ENCODE measurements around the gene ROBO4.

Gene ROBO4

DNA sequence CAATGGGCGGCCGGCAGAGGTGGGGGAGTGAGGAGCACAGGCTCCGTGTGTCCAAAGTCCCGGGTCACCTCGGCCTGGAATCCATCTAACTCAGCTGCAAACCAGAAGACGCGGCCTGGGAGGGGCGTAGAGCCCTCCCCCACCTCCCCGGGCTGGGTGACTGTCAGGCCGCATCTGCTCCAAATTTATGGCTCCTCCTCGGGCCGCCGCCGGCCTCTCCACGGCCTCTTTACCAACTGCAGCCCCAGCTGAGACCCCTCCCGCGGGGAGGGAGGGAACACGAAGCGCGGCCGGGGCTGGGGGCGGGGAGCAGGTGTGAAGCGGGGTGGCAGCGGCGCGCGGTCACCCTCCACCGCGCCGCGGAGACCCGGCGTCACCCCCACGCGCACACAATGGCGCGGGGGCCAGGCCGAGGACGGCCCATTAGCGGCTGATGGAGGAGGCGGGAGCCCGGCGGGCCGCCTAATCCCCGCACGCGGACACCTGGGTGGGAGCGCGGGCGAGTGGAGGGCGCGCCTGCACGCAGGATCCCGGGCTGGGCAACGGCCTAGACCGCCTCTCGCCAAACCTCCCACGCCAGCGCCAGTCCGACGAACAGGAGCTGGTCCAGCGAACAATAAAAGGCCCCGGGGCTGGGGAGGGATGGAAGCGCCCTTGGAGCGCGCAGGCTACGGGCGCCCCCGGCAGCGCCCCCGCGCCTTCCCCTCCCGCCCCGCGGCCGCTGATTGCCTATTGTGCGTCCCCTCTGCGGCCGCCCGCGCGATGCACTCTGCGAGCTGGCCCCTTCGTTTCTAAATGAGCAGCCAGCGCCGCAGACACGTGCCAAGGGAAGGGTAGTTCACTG, 58.3 kb downstream of the ROBO4 start:
- DNase-seq, result no peak

DNA sequence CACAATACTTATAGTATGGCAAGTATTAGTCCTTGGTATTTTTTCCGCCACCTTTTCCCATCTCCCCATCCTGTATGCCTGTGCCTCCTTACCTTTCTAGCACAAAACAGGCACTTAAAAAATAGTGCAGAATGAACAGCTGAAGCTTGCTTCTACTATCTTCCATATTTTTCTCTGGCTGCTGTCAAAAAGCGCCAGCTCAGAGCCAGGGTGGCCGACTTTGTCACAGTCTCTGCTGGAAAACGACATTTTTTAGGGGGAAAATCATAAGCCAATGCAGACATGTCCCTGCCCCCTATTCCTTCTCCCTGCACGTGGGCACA, 58.9 kb downstream of the ROBO4 start:
- no peak for DNase-seq

DNA sequence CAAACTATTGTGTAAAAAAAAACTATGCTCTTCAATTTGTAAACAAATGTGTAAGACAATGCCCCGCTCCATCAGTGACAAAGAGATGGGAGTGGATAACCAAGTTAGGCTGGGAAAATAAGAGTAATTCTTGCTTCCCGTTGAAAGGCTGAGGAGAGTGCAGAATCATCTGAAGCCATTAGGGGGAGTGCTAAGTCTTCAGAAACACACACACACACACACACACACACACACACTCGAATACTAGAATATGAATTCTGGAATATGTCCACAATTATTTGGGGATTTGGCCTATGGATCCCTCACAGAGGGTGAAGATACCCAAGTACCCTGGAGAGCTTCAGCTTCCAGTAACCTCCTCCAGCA, 60.2 kb downstream of the ROBO4 start:
- peak; percentile 13 for DNase-seq

DNA sequence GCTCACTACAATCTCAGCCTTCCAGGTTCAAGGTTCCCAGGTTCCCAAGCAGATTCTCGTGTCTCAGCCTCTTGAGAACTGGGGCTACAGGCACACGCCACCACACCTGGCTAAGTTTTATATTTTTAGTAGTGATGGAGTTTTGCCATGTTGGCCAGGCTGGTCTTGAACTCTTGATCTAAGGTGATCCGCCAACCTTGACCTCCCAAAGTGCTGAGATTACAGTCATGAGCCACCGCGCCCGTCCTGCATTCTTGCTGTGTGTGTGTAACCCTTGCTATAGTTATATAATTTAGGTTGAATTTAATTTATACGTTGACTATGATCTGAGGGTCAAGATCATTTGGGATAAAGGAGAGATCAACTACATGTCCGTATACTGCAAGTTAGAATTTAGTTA, 61.7 kb downstream of the ROBO4 start:
- DNase-seq, result no peak

DNA sequence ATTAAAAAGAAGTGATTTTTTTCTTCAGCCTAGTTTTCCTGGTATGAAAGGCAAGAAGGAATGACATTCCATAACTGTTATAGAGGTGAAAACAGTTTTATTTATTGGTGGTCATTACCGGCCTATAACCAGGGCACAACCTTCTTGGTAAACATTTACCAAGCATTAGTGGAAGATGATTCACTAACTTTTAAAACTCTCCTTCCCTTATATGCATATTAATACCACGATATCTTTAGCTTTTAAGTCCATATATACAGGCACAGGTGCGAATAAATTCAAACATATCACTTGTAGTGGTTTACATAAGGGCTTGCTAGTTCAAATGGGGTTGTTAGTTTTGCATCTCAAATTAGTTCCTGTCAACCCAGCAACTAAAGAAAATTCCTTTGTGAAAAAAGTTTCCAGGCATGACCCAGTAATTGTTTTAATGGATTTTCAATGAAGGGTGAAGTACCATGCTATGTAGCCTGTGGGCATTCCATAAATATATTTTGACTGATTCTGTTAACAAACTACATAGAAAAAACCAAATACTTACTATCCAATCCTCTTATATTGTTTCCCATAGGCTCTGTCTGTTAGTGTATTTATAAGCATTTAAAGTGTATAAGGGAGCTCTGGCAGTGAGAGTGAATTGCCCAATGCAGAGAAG, 63.0 kb downstream of the ROBO4 start:
- no peak for DNase-seq

All from NCI-H2171 (cell line).